ENCODE measurements around the gene NAXE. TPM values are rescaled to one million over a fixed set of nuclear protein-coding genes. Genes with fewer than 3 reads are reported as not detected.
A peak's percentile ranks its signal among the peaks of the same experiment; 100 is the strongest.
"Not testable (repeated sequence)": the region's sequence is repeated elsewhere in the genome, so short reads cannot be mapped to it uniquely, and the experiment has no call there.

The NAXE gene
- total RNA-seq, 1 experiment from 2014 or later: 74.9 TPM

DNA sequence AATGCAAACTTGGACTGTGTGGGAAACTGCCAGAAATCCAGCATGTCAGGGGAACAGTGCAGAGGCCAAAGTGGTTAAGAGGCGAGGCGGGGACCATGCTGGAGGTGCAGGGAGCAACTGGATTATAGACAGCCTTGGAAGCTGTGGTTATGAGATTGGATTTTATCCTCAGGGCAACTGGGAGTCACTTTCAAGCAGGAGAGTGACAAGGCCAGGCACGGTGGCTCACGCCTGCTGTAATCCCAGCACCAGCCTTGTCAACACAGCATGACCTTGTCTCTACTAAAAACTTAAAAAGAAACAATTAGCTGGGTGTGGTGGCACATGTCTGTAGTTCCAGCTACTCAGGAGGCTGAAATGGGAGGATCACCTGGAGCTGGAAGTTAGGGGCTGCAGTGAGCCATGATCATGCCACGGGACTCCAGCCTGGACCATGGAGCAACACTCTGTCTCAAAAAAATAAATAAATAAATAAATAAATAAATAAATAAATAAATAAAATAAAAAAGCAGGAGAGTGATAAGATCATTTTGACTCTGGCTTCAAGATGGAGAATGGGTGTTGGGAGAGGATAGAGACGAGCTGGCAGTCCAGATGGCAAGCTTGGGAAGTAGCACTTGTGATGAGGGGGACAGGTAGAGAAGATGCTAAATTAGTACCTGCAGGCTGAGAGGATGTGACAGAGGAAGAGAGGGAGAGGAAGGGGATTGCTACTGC, 31.2 kb downstream of the NAXE start:
- DNase-seq (ENCODE audit: low read depth): no peak

DNA sequence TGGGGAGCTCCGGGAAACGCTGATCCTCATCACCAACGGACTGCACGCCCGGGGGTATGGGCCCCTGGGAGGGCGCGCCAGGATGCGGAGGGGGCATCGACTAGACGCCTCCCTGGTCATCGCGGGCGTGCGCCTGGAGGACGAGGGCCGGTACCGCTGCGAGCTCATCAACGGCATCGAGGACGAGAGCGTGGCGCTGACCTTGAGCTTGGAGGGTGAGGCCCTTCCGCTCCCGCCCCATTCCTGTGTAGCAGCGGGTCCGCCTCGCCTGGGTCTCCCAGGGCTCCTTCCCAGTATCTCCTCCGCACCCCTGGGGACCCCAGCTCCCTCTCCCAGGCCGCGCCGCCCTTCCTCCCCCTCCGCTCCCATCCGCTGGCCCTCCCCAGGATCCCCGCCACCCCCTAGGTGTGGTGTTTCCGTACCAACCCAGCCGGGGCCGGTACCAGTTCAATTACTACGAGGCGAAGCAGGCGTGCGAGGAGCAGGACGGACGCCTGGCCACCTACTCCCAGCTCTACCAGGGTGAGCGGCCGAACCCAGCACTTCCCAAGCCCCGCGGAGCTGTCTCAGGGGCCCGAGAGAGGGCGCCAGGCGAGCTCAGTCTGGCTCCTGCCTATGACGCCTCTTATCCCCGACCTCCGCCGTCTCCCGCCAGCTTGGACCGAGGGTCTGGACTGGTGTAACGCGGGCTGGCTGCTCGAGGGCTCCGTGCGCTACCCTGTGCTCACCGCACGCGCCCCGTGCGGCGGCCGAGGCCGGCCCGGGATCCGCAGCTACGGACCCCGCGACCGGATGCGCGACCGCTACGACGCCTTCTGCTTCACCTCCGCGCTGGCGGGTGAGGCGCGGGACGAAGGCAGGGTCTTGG, 32.6 kb downstream of the NAXE start:
- peak; percentile 24 for DNase-seq (ENCODE audit: low read depth)

DNA sequence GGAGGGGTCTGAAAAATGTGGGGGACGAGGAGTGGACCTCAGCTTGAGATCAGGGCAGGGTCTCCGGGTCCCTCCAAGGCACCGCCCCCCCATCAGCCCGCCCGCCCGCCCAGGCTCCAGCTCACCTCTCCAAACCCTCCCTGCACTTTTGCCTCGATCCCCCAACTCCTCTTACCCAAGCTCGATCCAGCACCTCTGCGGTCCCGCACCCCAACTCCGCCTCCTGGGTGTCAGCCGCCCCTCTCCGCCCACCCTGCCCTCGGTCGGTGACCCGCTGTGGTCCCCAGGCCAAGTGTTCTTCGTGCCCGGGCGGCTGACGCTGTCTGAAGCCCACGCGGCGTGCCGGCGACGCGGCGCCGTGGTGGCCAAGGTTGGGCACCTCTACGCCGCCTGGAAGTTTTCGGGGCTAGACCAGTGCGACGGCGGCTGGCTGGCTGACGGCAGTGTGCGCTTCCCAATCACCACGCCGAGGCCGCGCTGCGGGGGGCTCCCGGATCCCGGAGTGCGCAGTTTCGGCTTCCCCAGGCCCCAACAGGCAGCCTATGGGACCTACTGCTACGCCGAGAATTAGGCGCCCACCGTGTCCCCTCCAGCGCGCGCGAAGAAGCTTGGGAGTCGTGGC, 33.3 kb downstream of the NAXE start:
- no peak for DNase-seq (ENCODE audit: low read depth)

DNA sequence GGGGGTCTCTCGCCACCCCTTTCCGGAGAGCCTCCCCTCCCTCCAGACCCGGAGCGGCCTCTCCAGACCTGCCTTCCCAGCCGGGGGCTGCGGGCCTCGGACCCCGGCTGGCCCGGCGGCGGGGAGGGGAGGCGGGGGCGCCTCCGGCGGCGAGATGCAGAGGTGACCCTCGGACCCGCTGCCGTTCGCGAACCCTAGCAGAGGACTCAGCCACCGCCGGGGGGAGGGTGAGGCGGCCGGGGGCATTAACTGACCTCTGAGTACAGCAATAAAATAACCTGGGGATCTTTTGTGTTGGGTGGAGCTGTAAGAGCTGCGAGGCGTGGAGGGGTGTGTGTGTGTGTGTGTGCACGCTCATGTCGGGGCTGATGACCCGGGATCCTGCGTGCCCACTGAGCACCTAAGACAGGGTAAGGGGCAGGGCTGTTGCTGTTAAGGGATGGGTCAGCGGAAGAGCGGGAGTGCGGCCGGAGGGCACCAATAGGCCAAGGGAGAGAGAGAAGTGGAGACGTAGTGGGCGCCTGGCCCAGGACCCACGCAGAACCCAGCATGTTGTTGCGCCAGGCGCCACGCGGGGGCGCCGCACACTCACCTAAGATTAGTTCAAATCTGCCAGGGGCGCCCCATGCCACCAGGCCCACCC, 34.0 kb downstream of the NAXE start:
- no peak for DNase-seq (ENCODE audit: low read depth)

DNA sequence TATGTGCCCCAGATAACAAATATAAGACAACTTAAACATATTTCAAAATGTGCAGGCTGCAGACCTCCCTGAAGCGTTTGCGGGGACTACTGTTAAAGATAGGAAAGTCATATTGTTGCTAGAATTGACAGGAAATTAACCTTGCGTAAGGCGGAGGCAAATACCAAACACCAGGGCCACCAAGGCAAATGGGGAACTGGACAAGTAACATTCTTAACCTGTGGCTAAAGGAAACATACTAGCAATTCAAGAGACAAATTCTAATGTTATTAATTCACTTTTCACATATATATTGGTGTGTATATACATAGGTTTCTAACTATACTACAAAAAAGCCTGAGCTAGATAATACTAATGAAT, 34.5 kb downstream of the NAXE start:
- DNase-seq (ENCODE audit: low read depth): no peak

DNA sequence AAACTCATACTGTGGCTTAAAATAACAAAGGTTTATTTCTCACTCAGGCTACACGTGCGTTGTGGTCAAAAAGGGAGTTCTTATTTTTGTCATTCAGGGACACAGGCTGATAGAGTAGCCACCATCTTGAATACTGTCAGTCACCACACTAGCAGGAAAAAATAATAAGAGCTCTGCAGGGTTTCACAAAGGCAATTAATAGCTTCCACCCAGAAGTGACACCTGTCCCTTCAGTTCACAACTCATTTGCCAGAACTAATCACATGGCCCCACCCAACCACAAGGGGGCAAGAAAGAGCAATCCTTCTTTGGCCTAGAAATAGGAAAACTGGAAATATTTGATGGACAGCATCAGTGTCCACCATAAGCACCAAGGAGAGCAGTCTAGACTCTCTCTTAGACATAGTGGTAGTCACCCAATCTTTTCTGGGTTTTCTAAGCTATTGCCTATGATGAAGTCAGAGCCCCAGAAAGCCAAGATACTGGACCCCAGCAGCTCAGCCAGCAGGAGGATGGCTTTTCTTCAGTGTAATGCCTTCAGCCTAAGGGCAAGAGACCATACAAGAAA, 35.8 kb downstream of the NAXE start:
- DNase-seq (ENCODE audit: low read depth): peak; percentile 81

DNA sequence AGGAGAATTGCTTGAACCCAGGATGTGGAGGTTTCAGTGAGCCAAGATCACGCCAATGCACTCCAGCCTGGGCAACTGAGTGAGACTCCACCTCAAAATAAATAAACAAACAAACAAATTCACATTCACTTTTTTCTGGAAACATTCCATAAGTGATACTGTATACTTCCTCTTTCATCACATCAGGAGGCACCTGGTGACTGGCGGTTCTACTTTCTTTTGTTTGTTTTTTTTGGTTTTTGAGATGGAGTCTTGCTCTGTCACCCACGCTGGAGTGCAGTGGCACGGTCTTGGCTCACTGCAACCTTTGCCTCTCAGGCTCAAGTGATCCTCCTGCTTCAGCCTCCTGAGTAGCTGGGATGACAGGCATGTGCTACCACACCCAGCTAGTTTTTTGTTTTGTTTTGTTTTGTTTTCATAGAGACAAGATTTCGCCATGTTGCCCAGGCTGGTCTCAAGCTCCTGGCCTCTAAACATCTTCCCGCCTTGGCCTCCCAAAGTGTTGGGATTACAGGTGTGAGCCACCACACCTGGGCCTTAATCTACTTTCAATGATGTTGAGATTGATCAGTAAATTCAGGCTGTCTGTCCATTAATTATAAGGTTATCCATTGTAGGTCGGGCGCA, 38.4 kb downstream of the NAXE start:
- DNase-seq (ENCODE audit: low read depth): no peak

DNA sequence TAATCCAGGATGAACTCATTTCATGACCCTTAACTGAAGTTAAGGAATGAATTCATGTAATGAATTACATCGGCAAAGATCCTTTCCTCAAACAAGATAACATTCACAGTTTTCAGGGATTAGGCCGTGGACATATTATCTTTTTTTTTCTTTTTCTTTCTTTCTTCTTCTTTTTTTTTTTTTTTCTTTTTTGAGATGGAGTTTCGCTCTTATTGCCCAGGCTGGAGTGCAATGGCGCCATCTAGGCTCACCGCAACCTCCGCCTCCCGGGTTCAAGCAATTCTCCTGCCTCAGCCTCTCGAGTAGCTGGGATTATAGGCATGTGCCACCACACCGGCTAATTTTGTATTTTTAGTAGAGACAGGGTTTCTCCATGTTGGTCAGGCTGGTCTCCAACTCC, 39.6 kb downstream of the NAXE start:
- DNase-seq (ENCODE audit: low read depth): not testable (repeated sequence)

DNA sequence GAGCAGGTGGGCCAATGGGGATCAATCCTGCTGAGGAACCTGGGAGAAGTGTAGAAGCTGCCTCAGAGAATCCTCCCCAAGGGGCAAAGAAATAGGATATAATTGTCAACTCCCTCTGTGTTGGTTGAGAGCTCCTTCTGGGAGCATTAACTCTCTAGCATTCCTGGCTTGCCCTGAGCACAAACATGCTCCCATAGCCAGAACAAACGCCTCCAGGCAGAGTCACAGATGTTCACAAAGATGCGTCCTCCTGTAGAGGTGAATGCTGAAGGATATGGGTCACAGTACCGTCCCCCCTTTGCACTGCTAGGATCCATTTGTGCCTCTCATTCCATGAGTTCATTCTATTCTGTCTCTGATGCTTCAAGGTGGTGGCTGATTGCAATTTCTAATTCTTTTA, 40.8 kb downstream of the NAXE start:
- DNase-seq (ENCODE audit: low read depth): no peak

DNA sequence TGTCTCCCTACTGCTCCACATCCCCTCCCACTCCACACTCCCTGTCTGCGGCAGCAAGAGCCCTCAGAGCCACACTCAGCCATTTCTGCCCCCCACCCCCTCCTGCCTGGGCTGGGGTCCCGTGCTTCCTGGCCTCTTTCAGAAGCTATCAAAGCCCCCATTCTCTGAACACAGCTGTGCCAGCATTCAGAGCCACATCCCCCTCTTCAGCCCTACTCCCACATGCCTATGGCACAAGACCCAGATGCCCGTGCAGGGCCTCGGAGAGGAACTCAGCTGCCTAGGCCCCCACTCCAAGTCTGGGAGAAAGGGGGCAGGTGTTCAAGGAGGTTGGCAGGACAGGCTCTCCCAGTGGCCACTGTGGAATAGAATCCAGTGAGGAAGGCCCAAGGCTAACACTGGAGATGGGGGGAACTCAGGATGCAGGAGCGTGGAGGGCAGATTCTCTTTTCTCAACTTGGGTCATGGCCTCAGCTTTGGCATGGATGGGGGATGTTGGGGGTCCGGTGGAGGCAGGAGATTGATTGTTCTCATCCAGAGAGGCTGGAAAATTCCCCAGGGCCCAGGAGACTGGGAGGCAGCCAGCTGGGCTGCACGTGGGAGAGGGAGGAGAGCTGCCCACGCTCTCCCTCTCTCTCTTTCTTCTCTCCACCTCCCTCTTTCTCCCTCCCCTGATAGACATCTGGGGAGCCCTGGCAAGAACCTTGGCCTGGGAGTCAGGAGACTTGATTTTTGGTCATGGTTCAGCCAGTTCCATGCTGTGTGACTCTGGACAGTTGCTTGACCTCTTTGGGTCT, 46.8 kb downstream of the NAXE start:
- no peak for DNase-seq (ENCODE audit: low read depth)

DNA sequence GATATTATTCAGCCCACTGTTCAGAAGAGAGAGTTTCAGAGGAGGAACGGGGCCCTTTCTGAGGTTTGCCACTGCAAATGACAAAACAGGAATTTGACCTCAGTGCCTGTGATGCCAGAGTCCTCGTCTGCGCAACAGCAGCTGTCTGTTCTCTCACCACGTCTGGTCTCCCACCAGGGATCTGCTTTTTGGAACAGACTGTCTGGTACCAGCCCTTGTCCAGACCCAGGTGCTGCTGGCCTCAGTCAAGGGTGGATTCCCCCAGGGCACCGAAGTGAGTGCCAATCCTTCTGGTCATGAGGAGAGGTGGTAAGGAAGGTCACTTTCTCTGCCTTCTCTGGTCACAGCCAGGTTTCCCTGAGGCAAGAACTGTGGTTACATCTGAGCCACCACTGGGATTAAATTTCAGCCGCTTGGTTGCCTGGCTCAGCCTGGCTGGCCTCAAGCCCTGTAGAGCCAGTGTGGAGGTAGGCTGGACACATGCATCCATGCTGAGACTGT, 48.1 kb downstream of the NAXE start:
- peak; percentile 58 for DNase-seq (ENCODE audit: low read depth)

DNA sequence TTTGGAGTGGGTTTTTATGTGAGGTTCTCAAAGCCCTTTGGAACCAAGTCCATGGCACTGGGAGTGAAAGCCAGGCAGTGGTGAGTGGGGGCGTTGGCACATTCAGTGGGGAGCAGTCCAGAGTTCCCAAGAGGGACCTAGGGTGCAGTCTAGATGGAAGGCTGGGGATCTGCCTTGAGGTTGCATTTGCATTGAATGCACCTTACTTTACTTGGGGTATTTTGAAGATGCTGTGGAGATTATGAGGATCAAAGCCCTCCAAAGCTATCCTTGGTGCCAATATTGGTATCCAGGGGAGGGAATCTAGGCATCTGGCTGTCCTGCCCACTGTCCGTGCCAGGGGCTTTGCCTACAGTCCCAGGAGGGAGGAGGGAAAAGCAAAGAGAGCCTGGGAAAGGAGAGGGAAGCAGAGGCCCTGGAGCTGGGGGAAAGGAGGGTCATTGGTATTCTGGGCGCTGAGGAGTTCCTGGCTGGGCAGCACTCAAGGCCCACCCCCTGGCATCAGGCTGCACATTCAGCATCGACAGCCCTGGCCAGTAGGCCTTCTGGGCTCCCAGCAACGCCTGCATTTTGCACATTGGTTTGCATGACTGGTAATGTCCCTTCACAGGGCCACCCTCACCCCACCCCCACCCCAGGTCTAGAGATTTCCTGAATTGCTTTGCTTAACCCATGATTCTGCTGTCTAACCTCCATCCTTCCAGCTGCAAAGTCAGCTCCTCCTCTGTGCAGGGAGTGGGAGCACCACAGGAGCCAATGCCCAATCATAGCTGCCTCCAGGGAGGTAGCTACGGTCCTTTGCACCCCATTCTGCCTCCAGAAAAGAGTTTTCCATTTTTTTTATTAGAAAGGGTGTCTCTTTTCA, 49.5 kb downstream of the NAXE start:
- DNase-seq (ENCODE audit: low read depth): no peak

DNA sequence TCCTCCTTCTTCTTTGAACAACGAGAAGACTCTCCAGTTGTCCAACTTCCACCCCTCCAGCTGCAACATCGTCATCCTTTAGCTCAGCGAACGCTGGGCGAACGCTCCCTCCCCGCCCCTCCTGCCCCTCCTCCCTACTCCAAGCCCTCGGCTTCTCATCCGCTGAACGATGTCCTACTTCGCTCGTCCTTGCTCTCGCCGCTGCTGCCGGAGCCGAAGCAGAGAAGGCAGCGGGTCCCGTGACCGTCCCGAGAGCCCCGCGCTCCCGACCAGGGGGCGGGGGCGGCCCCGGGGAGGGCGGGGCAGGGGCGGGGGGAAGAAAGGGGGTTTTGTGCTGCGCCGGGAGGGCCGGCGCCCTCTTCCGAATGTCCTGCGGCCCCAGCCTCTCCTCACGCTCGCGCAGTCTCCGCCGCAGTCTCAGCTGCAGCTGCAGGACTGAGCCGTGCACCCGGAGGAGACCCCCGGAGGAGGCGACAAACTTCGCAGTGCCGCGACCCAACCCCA, 50.2 kb downstream of the NAXE start, which contains the start of gene BCAN:
BCAN (plus strand) TSS at position 357 of the 504 bp plus-strand sequence. CDS start 3,938 bp downstream, outside the sequence.
- DNase-seq (ENCODE audit: low read depth): no peak

DNA sequence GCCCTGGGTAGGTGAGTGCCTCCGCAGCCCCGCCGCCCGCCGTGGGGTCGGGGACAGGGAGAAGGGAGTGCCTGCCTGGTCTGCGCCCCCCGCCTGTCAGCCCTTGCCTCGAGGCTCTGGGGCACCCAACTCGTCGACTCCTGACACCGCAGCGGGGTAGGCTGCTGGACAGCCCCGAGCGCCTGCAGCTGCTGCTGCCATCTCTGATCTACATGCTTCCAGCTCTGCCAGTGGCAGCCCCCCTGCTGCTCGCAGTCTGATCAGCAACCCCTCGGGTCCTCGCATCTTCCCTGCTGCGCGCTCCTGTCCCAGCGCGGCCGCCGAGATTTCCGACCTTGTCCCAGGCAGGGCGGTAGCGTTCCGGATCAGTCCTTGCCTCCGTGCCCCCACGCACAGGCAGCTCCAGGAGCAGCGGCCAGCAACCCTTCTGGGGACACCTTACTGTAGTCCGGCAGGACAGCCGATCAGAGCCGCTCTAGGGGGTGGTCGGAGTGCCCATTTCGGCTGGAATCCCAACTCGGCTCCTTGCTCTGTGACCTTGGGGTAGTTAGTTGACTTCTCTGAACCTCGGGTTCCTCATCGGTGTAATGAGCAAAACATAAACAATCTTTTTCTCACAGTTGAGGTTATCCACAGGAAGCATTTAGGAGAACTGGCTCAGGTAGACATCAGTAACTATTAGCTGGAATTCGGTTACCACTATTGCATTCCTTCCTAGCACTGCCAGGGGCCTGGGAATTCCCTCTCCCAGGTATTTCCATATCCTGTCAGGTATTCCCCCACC, 50.9 kb downstream of the NAXE start:
- DNase-seq (ENCODE audit: low read depth): no peak

DNA sequence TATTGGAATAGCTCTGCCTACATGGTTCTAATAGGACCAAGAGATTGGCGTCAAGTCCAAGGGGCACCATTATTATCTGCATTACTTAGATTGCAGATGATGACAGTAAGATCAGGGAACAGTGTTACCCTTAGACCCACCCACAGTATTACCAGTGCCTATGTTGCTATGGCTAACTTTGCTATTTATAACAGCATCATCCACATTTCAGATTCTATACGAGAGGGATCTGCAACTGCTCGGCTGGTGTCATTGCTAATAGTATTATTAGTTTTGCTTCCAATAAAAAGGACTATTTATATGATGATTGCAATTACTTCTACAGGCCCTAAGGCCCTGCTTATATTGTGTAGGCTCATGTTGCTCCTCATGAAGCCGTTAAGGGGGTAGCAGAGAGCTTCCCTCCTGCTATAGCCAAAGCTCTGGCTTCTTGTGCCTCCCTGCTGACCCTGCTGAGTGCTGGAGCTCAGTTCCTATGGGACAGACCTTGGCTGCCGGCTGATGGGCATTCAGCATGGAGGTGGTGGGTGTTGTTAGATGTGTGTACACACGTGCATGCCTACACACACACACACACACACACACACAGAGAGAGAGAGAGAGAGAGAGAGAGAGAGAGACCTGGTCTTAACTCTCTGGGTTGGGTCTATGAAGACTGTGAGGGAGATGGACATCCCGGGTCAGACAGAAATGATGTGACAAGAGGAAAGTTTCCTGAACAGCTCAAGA, 51.6 kb downstream of the NAXE start:
- DNase-seq (ENCODE audit: low read depth): no peak

DNA sequence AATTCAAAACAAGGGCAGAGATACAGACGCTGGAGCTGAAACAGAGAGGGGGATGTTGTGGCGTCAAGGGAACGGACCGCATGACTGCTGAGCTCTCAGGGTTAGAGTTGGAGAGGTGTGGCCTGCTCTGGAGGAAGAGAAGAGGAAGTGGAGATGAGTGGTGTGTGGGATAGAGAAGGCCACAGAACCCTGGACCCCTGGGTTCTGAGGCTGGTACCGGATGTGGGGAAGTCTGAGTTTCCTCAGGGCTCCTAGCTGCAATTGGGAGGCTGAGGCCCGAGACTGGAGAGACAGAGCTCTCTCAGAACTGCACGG, 52.2 kb downstream of the NAXE start:
- DNase-seq (ENCODE audit: low read depth): no peak

Measured in LHCN-M2 (cell line).